Astrocyte of the spinal cord (primary cell): ENCODE measurements around the gene JMJD6.
A peak's percentile ranks its signal among the peaks of the same experiment; 100 is the strongest.

Experiments
- DNase-seq: peaks from one replicate; pipeline ENCODE4 v3.0.0; 2011; ENCODE audit warnings: low read depth, low spot score
- H3K4me3 ChIP-seq: 2 replicates; pipeline ENCODE4 v1.5.1; 2011; ENCODE audit warnings: low read depth, mild to moderate bottlenecking, low read length, moderate library complexity
- in situ Hi-C: cut with HindIII; loops from 2 replicates; pipeline ENCODE4 v1.10.0; 2017; ENCODE audit warnings: low sequenced_read_pairs
- TF ChIP-seq, protein P1 (sequence below): IDR thresholded peaks from 2 replicates; pipeline ENCODE4 v1.5.1; 2012; ENCODE audit warnings: low read depth, mild to moderate bottlenecking, low read length, inconsistent platforms

The JMJD6 gene

DNA sequence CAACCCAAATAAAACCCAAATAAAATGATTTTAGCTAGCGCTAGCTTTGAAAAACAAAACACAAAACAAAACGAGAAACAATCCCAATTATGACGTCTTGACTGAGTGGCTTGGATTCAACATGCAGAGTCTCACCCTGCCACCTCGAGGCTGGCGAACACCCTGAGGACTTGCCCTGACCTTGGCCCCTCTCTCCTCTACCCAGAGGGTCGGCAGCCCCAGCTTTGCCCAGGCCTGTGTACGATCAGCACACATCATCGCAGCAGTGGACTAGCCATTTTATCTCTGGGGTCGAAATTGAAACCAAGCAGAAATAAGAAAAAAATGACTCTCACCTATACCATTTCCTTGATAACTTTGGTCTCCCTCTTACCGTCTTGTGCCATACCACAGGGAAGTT, 4.9 kb downstream of the JMJD6 start:
- DNase-seq, result no peak
- TF ChIP-seq, protein P1, sequence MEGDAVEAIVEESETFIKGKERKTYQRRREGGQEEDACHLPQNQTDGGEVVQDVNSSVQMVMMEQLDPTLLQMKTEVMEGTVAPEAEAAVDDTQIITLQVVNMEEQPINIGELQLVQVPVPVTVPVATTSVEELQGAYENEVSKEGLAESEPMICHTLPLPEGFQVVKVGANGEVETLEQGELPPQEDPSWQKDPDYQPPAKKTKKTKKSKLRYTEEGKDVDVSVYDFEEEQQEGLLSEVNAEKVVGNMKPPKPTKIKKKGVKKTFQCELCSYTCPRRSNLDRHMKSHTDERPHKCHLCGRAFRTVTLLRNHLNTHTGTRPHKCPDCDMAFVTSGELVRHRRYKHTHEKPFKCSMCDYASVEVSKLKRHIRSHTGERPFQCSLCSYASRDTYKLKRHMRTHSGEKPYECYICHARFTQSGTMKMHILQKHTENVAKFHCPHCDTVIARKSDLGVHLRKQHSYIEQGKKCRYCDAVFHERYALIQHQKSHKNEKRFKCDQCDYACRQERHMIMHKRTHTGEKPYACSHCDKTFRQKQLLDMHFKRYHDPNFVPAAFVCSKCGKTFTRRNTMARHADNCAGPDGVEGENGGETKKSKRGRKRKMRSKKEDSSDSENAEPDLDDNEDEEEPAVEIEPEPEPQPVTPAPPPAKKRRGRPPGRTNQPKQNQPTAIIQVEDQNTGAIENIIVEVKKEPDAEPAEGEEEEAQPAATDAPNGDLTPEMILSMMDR, result no peak
- in situ Hi-C loops, result no loop called here
- H3K4me3 ChIP-seq, result no peak overlapping the region

DNA sequence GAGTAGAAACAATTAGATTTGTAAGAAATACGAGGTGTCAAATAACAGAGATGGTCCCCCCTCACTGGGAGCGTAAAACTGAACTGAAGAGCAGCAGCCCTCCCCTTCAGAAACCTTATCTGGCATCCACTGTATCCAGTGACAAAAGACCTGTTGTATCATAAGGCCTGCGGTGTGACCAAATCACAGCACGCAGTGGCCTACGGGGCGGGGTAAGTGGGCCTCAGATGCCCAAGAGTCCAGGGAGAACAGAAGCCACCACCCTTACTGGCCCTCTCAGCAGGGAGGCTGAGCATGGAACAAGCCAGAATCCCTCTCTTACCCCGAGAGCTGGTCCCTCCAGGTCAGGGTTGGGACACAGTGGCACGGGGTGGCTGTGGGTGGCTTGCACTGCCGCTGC, 5.5 kb downstream of the JMJD6 start:
- DNase-seq, result no peak
- H3K4me3 ChIP-seq, result no peak overlapping the region
- TF ChIP-seq, protein P1, result no peak
- in situ Hi-C loops, result no loop called here

DNA sequence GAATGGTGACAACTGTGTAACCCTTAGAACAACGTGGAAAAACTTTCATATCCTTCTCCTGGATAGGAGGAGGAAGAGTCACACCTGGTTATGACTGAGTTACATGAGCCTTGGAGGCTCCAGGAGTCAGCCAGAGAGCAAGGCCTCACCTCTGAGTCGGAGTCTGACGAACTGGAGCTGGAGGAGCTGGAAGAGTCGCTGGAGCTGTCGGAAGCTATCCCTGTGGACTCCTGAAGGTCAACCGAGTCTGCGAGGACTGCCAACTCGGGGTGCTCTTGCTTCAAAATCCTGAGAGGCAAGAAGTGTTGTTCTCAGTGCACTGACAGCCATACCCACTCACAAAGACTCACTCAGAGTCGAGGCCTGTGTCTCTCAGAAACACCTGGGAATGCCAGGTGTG, 6.2 kb downstream of the JMJD6 start:
- in situ Hi-C loops, result no loop called here
- TF ChIP-seq, protein P1, result no peak
- no peak overlapping the region for H3K4me3 ChIP-seq
- no peak for DNase-seq

DNA sequence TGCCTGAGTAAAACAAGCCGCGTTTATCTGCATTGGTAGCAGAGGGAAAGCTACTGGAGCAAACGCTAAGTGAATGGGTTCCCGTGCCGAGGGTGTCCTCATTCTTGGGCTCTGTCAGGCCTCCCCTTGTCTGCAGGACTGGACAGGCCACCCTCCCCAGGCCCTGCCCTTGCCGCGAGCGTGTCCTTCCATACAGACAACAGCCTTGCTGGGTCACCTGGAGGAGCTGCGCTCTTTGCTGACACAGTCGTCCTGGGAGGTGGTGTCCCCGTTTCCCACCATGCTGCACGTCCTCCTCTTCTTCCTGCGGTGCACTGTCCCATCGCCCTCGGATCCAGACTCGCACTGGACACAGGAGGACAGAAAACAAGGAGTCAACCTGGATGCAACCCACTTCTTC, 7.9 kb downstream of the JMJD6 start:
- in situ Hi-C loops, result no loop called here
- no peak for DNase-seq
- no peak overlapping the region for H3K4me3 ChIP-seq
- TF ChIP-seq, protein P1, result no peak

DNA sequence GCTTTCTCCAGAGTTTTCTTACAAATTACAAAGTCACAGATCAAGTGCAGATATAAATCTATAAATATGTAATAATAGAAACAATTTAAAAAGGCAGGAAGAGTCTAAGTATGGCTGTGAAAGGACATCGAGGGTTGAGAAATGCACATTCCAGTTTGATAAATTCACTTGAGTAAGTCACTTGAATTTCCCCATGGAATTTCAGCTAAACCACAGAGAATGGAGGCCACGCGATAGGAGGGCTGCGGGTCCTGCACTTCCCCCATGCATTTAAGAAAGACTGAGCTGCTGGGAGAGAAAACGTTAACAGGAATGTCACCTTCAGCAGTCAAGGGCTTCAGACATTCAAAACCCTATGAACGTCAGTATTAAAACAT, 9.6 kb downstream of the JMJD6 start:
- DNase-seq, result peak; percentile 89
- TF ChIP-seq, protein P1, result no peak
- in situ Hi-C loops, result no loop called here
- no peak overlapping the region for H3K4me3 ChIP-seq

DNA sequence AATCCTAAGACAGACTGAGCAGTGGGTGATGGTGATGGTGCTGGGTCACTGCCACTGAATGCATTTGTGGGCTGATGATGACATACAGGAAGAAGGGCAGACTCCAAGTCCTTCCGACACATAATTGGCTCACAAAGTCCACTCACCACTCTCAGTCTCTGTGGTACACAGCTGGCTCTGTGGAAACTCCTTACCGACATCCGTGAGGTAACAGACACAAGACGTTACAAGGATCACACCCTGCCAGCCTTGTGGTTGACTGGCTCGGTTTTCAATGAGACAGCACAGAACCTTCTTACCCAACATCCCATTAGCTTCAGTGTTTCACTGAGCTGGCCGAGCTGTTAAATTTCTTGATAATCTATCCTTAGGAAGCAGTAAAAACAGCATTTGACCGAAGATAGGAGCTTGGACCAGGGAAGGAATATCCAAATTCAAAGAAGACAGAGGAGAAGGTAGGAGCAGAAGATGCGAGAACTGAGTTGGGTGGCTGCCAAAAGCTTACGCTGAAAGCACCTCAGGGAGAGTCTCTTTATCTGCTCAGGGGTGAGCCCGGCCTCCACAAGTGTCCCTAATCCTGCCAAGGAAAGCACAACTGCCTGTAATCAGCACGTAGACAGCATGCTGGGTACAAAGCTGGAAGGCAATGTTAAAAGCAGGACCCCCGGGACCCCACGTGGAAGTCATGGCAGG, 10.1 kb downstream of the JMJD6 start:
- peak; percentile 98 for DNase-seq
- in situ Hi-C loops, result no loop called here
- H3K4me3 ChIP-seq, result no peak overlapping the region
- TF ChIP-seq, protein P1, result no peak

DNA sequence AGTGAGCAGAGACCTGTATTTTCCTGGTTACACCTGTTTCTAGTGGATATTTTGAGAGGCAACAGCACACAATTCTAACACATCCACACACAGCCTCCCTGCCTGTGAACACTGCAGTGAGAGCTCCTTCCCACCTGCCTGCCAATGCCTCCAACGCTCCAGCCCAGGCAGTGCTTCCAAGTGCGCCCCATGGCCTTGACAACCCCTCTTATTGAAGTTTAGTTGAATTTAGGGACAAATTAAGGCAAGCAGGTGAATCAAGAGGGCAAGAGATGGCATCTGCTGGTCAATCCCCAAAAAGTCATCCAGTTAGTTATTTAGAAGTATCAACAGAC, 10.9 kb downstream of the JMJD6 start:
- TF ChIP-seq, protein P1, result no peak
- DNase-seq, result no peak
- H3K4me3 ChIP-seq, result no peak overlapping the region
- in situ Hi-C loops, result no loop called here
